Psoas muscle (tissue), 8 donors: ENCODE results near the gene HSF2BP. TPM values are rescaled to one million over a fixed set of nuclear protein-coding genes. Genes with fewer than 3 reads are reported as not detected.
"Not testable (repeated sequence)": the region's sequence is repeated elsewhere in the genome, so short reads cannot be mapped to it uniquely, and the experiment has no call there.

Experiments used
- ATAC-seq, 4 donors: fragments of 200-7000 bp; cut with Tn5 transposase; one replicate each; pipeline ENCODE4 v1.9.1; 2020; ENCODE audit warnings: moderate library complexity in 3 of 4, mild to moderate bottlenecking in 2 of 4
- DNase-seq, 2 donors: peaks; one replicate each; pipeline ENCODE4 v3.0.0-alpha.2; 2020
- H3K27ac ChIP-seq: fragments of 200-600 bp; one replicate; pipeline ENCODE4 v1.8.0; 2022
- H3K27me3 ChIP-seq, 3 donors: fragments of 200-600 bp in 1 of 3; one replicate each; pipeline versions ENCODE4 v1.6.1 to v1.8.0; 2013 to 2022; ENCODE audit warnings: low read length in 2 of 3, mild to moderate bottlenecking in 2 of 3, moderate library complexity in 1 of 3; ENCODE audit not compliant: insufficient read depth in 3 of 3
- H3K36me3 ChIP-seq, 2 donors: fragments of 200-600 bp in 1 of 2; one replicate each; pipeline versions ENCODE4 v1.6.1 to v1.8.0; 2013 to 2022; ENCODE audit warnings: low read depth in 1 of 2, mild to moderate bottlenecking in 1 of 2, moderate library complexity in 1 of 2; ENCODE audit not compliant: insufficient read depth in 1 of 2
- H3K4me1 ChIP-seq: fragments of 200-600 bp; one replicate; pipeline ENCODE4 v1.8.0; 2022
- H3K4me3 ChIP-seq: fragments of 200-600 bp; one replicate; pipeline ENCODE4 v1.8.0; 2022; ENCODE audit warnings: mild to moderate bottlenecking
- H3K9me3 ChIP-seq: fragments of 200-600 bp; one replicate; pipeline ENCODE4 v1.8.0; 2022
- WGBS, 3 donors: extraction: QIAGEN DNeasy Blood & Tissue Kit; methylation state at CpG; one replicate each; pipeline versions ENCODE4 v1.1.6 to v1.1.7; 2013; 5-methylcytosine and 5-hydroxymethylcytosine counted together
- intact Hi-C, 2 donors: fragments of 100-400 bp; cut with DNase I; formaldehyde crosslinking; loops; one replicate each; pipeline versions ENCODE4 v1.11.0 to v1.14.2; 2022
- polyA plus RNA-seq, 3 donors: library from polyadenylated mRNA; stranded (reverse); fragments of 200-250 nt; gene quantifications; one replicate each; pipeline ENCODE4 v1.2.3, GENCODE V29; 2013
- total RNA-seq, 4 donors: library from RNA; stranded (reverse); fragmentation: NEBNext Ultra II Directional in 2 of 4; extraction: Animal tissue kit (Norgen Biotek cat#: 25700) in 2 of 4; gene quantifications; one replicate each; pipeline versions ENCODE4 v1.2.1 to v1.2.4, GENCODE V29; 2021 to 2023
- TF ChIP-seq, protein P1 (sequence below): fragments of 200-600 bp; IDR thresholded peaks from one replicate; pipeline ENCODE4 v1.8.0; 2022; ENCODE audit warnings: antibody characterized with exemption
- donor health status: healthy with polysubstance abuse.
- donor health status: DM: no; HTN: no; CAD: no; lungs with moderate emphysema.
- donor health status: Bipolar disorder and iron deficiency.
- donor health status: healthy.
- donor health status: DM: yes; HTN: yes; CAD: no.
- donor health status: DM: no; HTN: no; CAD: no.
- donor health status: DM: no; HTN: no; CAD: no.
- donor health status: DM: yes; HTN: yes; CAD: no.

Gene HSF2BP
- total and polyA plus RNA-seq, 7 donors = 0.16 to 1.7 (median 0.28) TPM; not detected in 1

DNA sequence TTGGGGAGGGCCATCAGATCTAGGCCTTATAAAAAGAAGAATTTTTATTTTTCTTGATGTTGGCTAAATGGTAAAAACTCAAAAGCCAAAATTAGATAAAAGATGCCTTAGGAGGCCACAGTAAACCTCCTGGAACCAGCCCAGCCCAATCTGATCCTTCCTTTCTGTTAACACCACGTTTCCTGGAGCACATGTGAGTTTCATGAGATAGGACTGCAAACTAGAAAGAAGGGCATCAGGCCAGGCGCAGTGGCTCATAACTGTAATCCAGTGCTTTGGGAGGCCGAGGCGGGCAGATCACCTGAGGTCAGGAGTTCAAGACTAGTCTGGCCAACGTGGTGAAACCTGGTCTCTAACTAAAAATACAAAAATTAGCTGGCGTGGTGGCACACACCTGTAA lies 6.7 kb downstream of the HSF2BP start:
- H3K27ac ChIP-seq = no peak overlapping the region
- no peak overlapping the region for H3K4me3 ChIP-seq
- H3K4me1 ChIP-seq = no peaks in the 10 kb centered on the region
- intact Hi-C loops = loop anchor here in 1 of 2 donors (10.0 kb wide), 1 partner anchor 308 kb away; no protein-coding TSS in a partner anchor
- TF ChIP-seq, protein P1, sequence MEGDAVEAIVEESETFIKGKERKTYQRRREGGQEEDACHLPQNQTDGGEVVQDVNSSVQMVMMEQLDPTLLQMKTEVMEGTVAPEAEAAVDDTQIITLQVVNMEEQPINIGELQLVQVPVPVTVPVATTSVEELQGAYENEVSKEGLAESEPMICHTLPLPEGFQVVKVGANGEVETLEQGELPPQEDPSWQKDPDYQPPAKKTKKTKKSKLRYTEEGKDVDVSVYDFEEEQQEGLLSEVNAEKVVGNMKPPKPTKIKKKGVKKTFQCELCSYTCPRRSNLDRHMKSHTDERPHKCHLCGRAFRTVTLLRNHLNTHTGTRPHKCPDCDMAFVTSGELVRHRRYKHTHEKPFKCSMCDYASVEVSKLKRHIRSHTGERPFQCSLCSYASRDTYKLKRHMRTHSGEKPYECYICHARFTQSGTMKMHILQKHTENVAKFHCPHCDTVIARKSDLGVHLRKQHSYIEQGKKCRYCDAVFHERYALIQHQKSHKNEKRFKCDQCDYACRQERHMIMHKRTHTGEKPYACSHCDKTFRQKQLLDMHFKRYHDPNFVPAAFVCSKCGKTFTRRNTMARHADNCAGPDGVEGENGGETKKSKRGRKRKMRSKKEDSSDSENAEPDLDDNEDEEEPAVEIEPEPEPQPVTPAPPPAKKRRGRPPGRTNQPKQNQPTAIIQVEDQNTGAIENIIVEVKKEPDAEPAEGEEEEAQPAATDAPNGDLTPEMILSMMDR = no peak
- ATAC-seq (no peak), DNase-seq (no peak)
- 81 to 89% (median 86%) methylated on average over 6 of the region's 6 CpGs for WGBS, 3 donors
- no peaks in the 10 kb centered on the region for H3K9me3 ChIP-seq
- H3K36me3 ChIP-seq = no peaks in the 10 kb centered on the region
- H3K27me3 ChIP-seq = no peaks in the 10 kb centered on the region

DNA sequence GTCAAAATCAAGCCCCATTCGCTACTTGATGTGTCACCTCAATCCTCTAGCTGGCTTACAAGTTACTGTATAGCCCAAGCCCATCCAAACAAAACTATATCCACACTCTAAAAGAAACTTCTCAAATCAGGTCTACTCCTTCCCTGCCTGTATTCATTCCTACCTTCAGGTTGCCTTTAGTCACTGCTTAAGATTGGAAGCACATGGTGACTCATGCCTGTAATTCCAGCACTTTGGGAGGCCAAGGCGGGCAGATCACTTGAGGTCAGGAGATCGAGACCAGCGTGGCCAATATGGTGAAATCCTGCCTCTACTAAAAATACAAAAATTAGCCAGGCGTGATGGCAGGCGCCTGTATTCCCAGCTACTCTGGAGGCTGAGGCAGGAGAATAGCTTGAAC lies 7.4 kb downstream of the HSF2BP start:
- 85 to 95% (median 94%) methylated on average over 6 of the region's 6 CpGs for WGBS, 3 donors
- not testable (repeated sequence) for H3K36me3 ChIP-seq, H3K4me1 ChIP-seq, H3K9me3 ChIP-seq, H3K27ac ChIP-seq, ATAC-seq, H3K4me3 ChIP-seq, DNase-seq, H3K27me3 ChIP-seq
- intact Hi-C loops = loop anchor here in 1 of 2 donors (10.0 kb wide), 1 partner anchor 307 kb away; no protein-coding TSS in a partner anchor

DNA sequence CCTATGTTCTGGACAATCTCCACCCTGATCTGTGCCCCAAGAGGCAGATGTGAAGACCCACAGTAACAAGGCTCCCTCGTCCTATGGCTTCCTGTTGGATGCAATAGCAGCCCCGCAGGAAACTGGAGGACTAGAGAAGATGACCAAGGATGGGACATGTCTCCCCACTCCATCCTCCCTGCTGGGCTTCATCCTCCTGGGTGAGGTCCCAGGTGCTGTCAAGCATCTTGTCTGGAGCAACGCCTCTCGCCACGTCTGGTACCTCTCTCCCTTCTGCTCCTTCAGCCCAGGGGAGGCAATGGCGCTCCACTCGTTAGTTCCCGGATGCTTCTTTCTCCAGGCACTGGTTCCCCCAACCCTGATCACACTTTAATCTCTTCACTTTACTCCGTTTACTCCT lies 11.1 kb downstream of the HSF2BP start:
- TF ChIP-seq, protein P1 = no peak
- Histone ChIP-seq H3K27me3 (peaks cover 0 to 4% (median 0%) of the 10 kb centered on the region in 3 donors), H3K9me3 (no peaks in the 10 kb centered on the region), H3K4me1 (no peaks in the 10 kb centered on the region), H3K4me3 (no peak overlapping the region), H3K27ac (no peak overlapping the region), H3K36me3 (no peaks in the 10 kb centered on the region)
- intact Hi-C loops = no loop called here
- 69 to 77% (median 74%) methylated on average over 9 of the region's 9 CpGs for WGBS, 3 donors
- DNase-seq (no peak), ATAC-seq (no peak)

DNA sequence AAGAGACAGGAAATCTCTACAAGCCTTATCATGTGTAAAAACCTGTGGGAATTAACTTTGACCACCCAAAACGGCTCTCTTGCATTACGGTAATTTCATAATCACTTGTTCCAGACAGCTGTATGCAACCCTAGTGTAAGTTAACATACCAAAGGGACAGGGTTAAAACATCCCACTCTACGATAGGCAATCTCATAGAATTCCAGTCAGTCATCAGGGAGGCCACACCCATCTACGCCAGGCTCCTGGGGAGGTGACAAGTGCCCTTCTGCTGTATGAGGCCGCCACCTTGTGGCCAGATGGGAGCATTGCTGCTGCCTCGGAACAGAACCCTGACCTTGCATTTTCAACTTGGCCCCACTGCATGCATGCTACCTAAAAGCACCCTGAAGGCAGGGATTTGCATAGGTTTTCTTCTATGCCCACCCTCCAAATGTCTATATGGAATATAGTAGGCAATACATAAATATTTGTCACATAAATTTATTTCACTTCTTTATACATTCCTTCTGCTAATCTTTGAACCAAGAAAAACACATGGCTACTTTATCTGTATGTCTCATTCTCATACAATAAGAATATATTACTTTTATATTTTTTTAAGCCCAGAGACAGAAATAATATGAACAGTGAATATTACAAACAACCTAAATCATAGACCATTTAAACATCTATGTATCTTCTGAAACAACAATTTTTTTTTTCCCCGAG lies 12.6 kb downstream of the HSF2BP start:
- intact Hi-C loops = no loop called here
- ATAC-seq (peak; percentile 97 to 99 (median 98)), DNase-seq (peak; percentile 89 to 94)
- Histone ChIP-seq H3K27ac (no peak overlapping the region), H3K27me3 (peaks cover 0 to 4% (median 0%) of the 10 kb centered on the region in 3 donors), H3K36me3 (no peaks in the 10 kb centered on the region), H3K4me3 (no peak overlapping the region), H3K9me3 (no peaks in the 10 kb centered on the region), H3K4me1 (no peaks in the 10 kb centered on the region)
- WGBS, 3 donors = 21 to 25% (median 23%) methylated on average over 7 of the region's 7 CpGs
- TF ChIP-seq, protein P1 = peak; percentile 100

DNA sequence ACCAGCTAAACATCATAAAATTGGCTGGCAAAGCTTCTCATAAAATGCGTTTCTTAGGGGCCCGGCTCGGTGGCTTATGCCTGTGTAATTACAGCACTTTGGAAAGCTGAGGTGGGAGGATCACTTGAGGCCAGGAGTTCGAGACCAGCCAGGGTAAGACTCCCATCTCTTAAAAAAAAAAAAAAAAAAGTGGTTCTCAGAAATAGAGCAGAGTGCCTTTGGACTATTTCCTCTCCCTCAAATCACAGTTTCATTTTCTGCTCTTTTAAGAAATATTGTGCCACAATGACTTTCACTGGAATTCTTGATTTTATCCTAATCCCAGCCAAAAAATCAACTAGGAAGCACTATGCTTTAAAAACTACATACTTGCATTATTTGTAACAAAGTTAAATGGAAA lies 13.3 kb downstream of the HSF2BP start:
- no peak for ATAC-seq
- intact Hi-C loops = no loop called here
- Histone ChIP-seq H3K36me3 (no peaks in the 10 kb centered on the region), H3K9me3 (no peaks in the 10 kb centered on the region), H3K4me1 (no peaks in the 10 kb centered on the region), H3K4me3 (no peak overlapping the region), H3K27me3 (peaks cover 0 to 4% (median 0%) of the 10 kb centered on the region in 3 donors), H3K27ac (no peak overlapping the region)
- WGBS, 3 donors = 39 to 46% (median 45%) methylated on average over 4 of the region's 4 CpGs
- TF ChIP-seq, protein P1 = no peak
- DNase-seq = no peak
